Measurements from ENCODE around the gene IL16.

Gene IL16

GRCh38 chr15:81215531-81215930, 18.9 kb downstream of the IL16 start:
- TF ChIP-seq EZH2 (optimal IDR thresholded peaks at IDR 0.05; ENCODE audit: low read depth, low read length) (no peak), EZH2phosphoT487 (IDR thresholded peaks at IDR 0.05; ENCODE audit: low read length) (no peak), CTCF (IDR thresholded peaks at IDR 0.05; ENCODE audit: low read length) (no peak)
- Histone ChIP-seq H3K79me2 (ENCODE audit: low read length) (no peaks in the 10 kb centered on the region), H3K9me3 (replicated peaks; ENCODE audit: insufficient read depth, low read length) (no peaks in the 10 kb centered on the region), H4K20me1 (ENCODE audit: insufficient read depth, low read length) (no peaks in the 10 kb centered on the region), H3K4me2 (ENCODE audit: low read depth, low read length) (no peak overlapping the region), H3K9ac (ENCODE audit: low read length) (no peak overlapping the region), H3K27ac (ENCODE audit: low read length) (no peak overlapping the region), H3K27me3 (replicated peaks; ENCODE audit: insufficient read depth, low read length) (no peaks in the 10 kb centered on the region), H3K9me2 (replicated peaks; ENCODE audit: insufficient read depth, low read length) (no peaks in the 10 kb centered on the region), H2AFZ (ENCODE audit: low read length) (no peak overlapping the region), H3F3A (ENCODE audit: insufficient read depth, low read length) (no peaks in the 10 kb centered on the region), H3K36me3 (replicated peaks; ENCODE audit: insufficient read depth, low read length) (no peaks in the 10 kb centered on the region), H3K4me3 (ENCODE audit: low read length) (no peak overlapping the region), H3K4me1 (ENCODE audit: low read length) (no peaks in the 10 kb centered on the region)
- no peak for DNase-seq

- DNase-seq = no peak
- no peaks in the 10 kb centered on the region for H4K20me1 ChIP-seq (ENCODE audit: insufficient read depth, low read length)
Observed at GRCh38 chr15:81215983-81216382, 19.3 kb downstream of the IL16 start.

GRCh38 chr15:81216422-81216821, 19.7 kb downstream of the IL16 start:
- H3F3A ChIP-seq (ENCODE audit: insufficient read depth, low read length) = no peaks in the 10 kb centered on the region
- H3K9me3 ChIP-seq (replicated peaks; ENCODE audit: insufficient read depth, low read length) = no peaks in the 10 kb centered on the region
- H3K9ac ChIP-seq (ENCODE audit: low read length) = no peak overlapping the region
- TF ChIP-seq EZH2phosphoT487 (IDR thresholded peaks at IDR 0.05; ENCODE audit: low read length) (no peak), EZH2 (optimal IDR thresholded peaks at IDR 0.05; ENCODE audit: low read depth, low read length) (no peak), CTCF (IDR thresholded peaks at IDR 0.05; ENCODE audit: low read length) (no peak)
- H3K36me3 ChIP-seq (replicated peaks; ENCODE audit: insufficient read depth, low read length) = no peaks in the 10 kb centered on the region
- H4K20me1 ChIP-seq (ENCODE audit: insufficient read depth, low read length) = no peaks in the 10 kb centered on the region
- H3K27ac ChIP-seq (ENCODE audit: low read length) = no peak overlapping the region
- no peak overlapping the region for H2AFZ ChIP-seq (ENCODE audit: low read length)
- no peaks in the 10 kb centered on the region for H3K27me3 ChIP-seq (replicated peaks; ENCODE audit: insufficient read depth, low read length)
- no peak overlapping the region for H3K4me3 ChIP-seq (ENCODE audit: low read length)
- H3K79me2 ChIP-seq (ENCODE audit: low read length) = no peaks in the 10 kb centered on the region
- H3K4me2 ChIP-seq (ENCODE audit: low read depth, low read length) = no peak overlapping the region
- no peaks in the 10 kb centered on the region for H3K4me1 ChIP-seq (ENCODE audit: low read length)
- no peak for DNase-seq
- no peaks in the 10 kb centered on the region for H3K9me2 ChIP-seq (replicated peaks; ENCODE audit: insufficient read depth, low read length)

More at GRCh38 chr15:81215983-81216382, 19.3 kb downstream of the IL16 start:
- H3K9me3 ChIP-seq (replicated peaks; ENCODE audit: insufficient read depth, low read length) = no peaks in the 10 kb centered on the region
- no peak overlapping the region for H2AFZ ChIP-seq (ENCODE audit: low read length)
- H3F3A ChIP-seq (ENCODE audit: insufficient read depth, low read length) = no peaks in the 10 kb centered on the region
- H3K27me3 ChIP-seq (replicated peaks; ENCODE audit: insufficient read depth, low read length) = no peaks in the 10 kb centered on the region
- no peak overlapping the region for H3K4me2 ChIP-seq (ENCODE audit: low read depth, low read length)
- TF ChIP-seq EZH2phosphoT487 (IDR thresholded peaks at IDR 0.05; ENCODE audit: low read length) (no peak), EZH2 (optimal IDR thresholded peaks at IDR 0.05; ENCODE audit: low read depth, low read length) (no peak), CTCF (IDR thresholded peaks at IDR 0.05; ENCODE audit: low read length) (no peak)
- H3K79me2 ChIP-seq (ENCODE audit: low read length) = no peaks in the 10 kb centered on the region
- H3K36me3 ChIP-seq (replicated peaks; ENCODE audit: insufficient read depth, low read length) = no peaks in the 10 kb centered on the region
- H3K9me2 ChIP-seq (replicated peaks; ENCODE audit: insufficient read depth, low read length) = no peaks in the 10 kb centered on the region
- H3K4me3 ChIP-seq (ENCODE audit: low read length) = no peak overlapping the region
- no peaks in the 10 kb centered on the region for H3K4me1 ChIP-seq (ENCODE audit: low read length)
- no peak overlapping the region for H3K27ac ChIP-seq (ENCODE audit: low read length)
- no peak overlapping the region for H3K9ac ChIP-seq (ENCODE audit: low read length)
